ENCODE data around the gene SH3BGRL2.
"Not testable (repeated sequence)": the region's sequence is repeated elsewhere in the genome, so short reads cannot be mapped to it uniquely, and the experiment has no call there.

Gene SH3BGRL2

GRCh38 chr6:79735183-79735582 is 104.1 kb downstream of the SH3BGRL2 start:
- DNase-seq (ENCODE audit: low read depth, low spot score), result no peak
- Histone ChIP-seq H3K9ac (ENCODE audit: insufficient read length) (no peak overlapping the region), H3K27ac (no peak overlapping the region), H3K4me3 (no peak overlapping the region), H3K9me3 (ENCODE audit: low read depth, low read length) (no peaks in the 10 kb centered on the region), H3K36me3 (ENCODE audit: insufficient read depth, low read length) (no peaks in the 10 kb centered on the region)
- TF ChIP-seq POLR2AphosphoS5 (IDR thresholded peaks at IDR 0.05; ENCODE audit: borderline replicate concordance, low read depth, low read length) (no peak), FOXP2 (optimal IDR thresholded peaks at IDR 0.05; ENCODE audit: control extremely low read depth, extremely low read length, insufficient read depth) (no peak), EZH2 (IDR thresholded peaks at IDR 0.05) (no peak)

GRCh38 chr6:79737172-79737571 is 106.0 kb downstream of the SH3BGRL2 start:
- no peak overlapping the region for H3K4me3 ChIP-seq
- no peak overlapping the region for H3K27ac ChIP-seq
- DNase-seq (ENCODE audit: low read depth, low spot score), result no peak
- H3K9ac ChIP-seq (ENCODE audit: insufficient read length), result no peak overlapping the region
- no peaks in the 10 kb centered on the region for H3K9me3 ChIP-seq (ENCODE audit: low read depth, low read length)
- TF ChIP-seq EZH2 (IDR thresholded peaks at IDR 0.05), result no peak
- no peak for TF ChIP-seq FOXP2 (optimal IDR thresholded peaks at IDR 0.05; ENCODE audit: control extremely low read depth, extremely low read length, insufficient read depth)
- TF ChIP-seq POLR2AphosphoS5 (IDR thresholded peaks at IDR 0.05; ENCODE audit: borderline replicate concordance, low read depth, low read length), result no peak
- H3K36me3 ChIP-seq (ENCODE audit: insufficient read depth, low read length), result no peaks in the 10 kb centered on the region

GRCh38 chr6:79742030-79742429 is 110.9 kb downstream of the SH3BGRL2 start:
- DNase-seq (ENCODE audit: low read depth, low spot score), result no peak
- Histone ChIP-seq H3K4me3 (no peak overlapping the region), H3K9ac (ENCODE audit: insufficient read length) (no peak overlapping the region), H3K27ac (no peak overlapping the region), H3K9me3 (ENCODE audit: low read depth, low read length) (no peaks in the 10 kb centered on the region), H3K36me3 (ENCODE audit: insufficient read depth, low read length) (no peaks in the 10 kb centered on the region)
- TF ChIP-seq POLR2AphosphoS5 (IDR thresholded peaks at IDR 0.05; ENCODE audit: borderline replicate concordance, low read depth, low read length) (no peak), FOXP2 (optimal IDR thresholded peaks at IDR 0.05; ENCODE audit: control extremely low read depth, extremely low read length, insufficient read depth) (no peak), EZH2 (IDR thresholded peaks at IDR 0.05) (no peak)

GRCh38 chr6:79745282-79745681 is 114.2 kb downstream of the SH3BGRL2 start:
- not testable (repeated sequence) for H3K36me3 ChIP-seq (ENCODE audit: insufficient read depth, low read length); H3K9ac ChIP-seq (ENCODE audit: insufficient read length); DNase-seq (ENCODE audit: low read depth, low spot score); H3K4me3 ChIP-seq; H3K27ac ChIP-seq; H3K9me3 ChIP-seq (ENCODE audit: low read depth, low read length)

GRCh38 chr6:79746325-79746724 is 115.2 kb downstream of the SH3BGRL2 start:
- H3K9ac ChIP-seq (ENCODE audit: insufficient read length); H3K27ac ChIP-seq; H3K4me3 ChIP-seq; DNase-seq (ENCODE audit: low read depth, low spot score); H3K9me3 ChIP-seq (ENCODE audit: low read depth, low read length); H3K36me3 ChIP-seq (ENCODE audit: insufficient read depth, low read length): not testable (repeated sequence)

GRCh38 chr6:79750806-79751205 is 119.7 kb downstream of the SH3BGRL2 start:
- Histone ChIP-seq H3K27ac (peak overlapping the region; percentile 33), H3K36me3 (ENCODE audit: insufficient read depth, low read length) (no peaks in the 10 kb centered on the region), H3K4me3 (peak overlapping the region; percentile 66), H3K9me3 (ENCODE audit: low read depth, low read length) (no peaks in the 10 kb centered on the region), H3K9ac (ENCODE audit: insufficient read length) (peak overlapping the region; percentile 41)
- peak; percentile 45 for DNase-seq (ENCODE audit: low read depth, low spot score)
- no peak for TF ChIP-seq EZH2 (IDR thresholded peaks at IDR 0.05)
- TF ChIP-seq FOXP2 (optimal IDR thresholded peaks at IDR 0.05; ENCODE audit: control extremely low read depth, extremely low read length, insufficient read depth), result no peak
- TF ChIP-seq POLR2AphosphoS5 (IDR thresholded peaks at IDR 0.05; ENCODE audit: borderline replicate concordance, low read depth, low read length), result no peak

Data from SK-N-MC (cell line).